C4-2B (cell line): Measurements from ENCODE around the gene B9D1.

Source experiments
- ZFX ChIP-seq: fragments of 450-650 bp; IDR thresholded peaks from 2 replicates; pipeline ENCODE4 v1.6.1; 2017
- TF ChIP-seq, protein P1 (sequence below): fragments of 450-650 bp; conservative IDR thresholded peaks from 2 replicates; pipeline ENCODE4 v1.5.1; 2017; ENCODE audit warnings: mild to moderate bottlenecking

DNA sequence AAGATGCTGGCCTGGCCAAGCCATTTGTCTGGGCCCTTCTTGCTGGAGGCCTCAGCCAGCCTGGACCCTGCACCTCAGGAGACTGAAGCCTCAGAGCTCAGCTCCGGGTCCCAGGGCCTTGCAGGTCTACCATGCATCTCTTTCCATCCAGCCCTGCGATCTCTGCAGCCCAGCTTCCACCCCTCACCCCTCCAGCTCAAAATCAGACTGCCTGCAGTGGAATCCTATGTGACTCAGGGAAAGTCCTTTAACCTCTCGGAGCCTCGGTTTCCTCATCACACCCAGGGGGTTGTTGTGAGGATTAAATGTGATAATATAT lies 2.9 kb upstream of the B9D1 start:
- TF ChIP-seq, protein P1, sequence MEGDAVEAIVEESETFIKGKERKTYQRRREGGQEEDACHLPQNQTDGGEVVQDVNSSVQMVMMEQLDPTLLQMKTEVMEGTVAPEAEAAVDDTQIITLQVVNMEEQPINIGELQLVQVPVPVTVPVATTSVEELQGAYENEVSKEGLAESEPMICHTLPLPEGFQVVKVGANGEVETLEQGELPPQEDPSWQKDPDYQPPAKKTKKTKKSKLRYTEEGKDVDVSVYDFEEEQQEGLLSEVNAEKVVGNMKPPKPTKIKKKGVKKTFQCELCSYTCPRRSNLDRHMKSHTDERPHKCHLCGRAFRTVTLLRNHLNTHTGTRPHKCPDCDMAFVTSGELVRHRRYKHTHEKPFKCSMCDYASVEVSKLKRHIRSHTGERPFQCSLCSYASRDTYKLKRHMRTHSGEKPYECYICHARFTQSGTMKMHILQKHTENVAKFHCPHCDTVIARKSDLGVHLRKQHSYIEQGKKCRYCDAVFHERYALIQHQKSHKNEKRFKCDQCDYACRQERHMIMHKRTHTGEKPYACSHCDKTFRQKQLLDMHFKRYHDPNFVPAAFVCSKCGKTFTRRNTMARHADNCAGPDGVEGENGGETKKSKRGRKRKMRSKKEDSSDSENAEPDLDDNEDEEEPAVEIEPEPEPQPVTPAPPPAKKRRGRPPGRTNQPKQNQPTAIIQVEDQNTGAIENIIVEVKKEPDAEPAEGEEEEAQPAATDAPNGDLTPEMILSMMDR: no peak
- TF ChIP-seq ZFX: no peak
